Neutrophil (primary cell): Measurements from ENCODE around the gene TBC1D5.

Source experiments
- H3K27ac ChIP-seq: fragments of 200-600 bp; sonication (generic); 2 replicates; pipeline ENCODE4 v1.5.1; 2016; ENCODE audit warnings: mild to moderate bottlenecking, moderate library complexity
- H3K27me3 ChIP-seq: fragments of 200-600 bp; sonication (generic); 2 replicates; pipeline ENCODE4 v1.6.0; 2016; ENCODE audit warnings: mild to moderate bottlenecking
- H3K36me3 ChIP-seq: fragments of 200-600 bp; sonication (generic); 2 replicates; pipeline ENCODE4 v1.5.1; 2017
- H3K4me1 ChIP-seq, 2 experiments: fragments of 200-600 bp in 1 of 2; sonication (generic) in 1 of 2; 1 replicate in 1 of 2; 2 replicates in 1 of 2; pipeline versions ENCODE4 v1.5.1 to v1.6.1; 2013 to 2016; ENCODE audit warnings: low read depth in 1 of 2, low read length in 1 of 2, mild to moderate bottlenecking in 1 of 2, moderate library complexity in 1 of 2; ENCODE audit not compliant: control insufficient read depth in 1 of 2, insufficient read depth in 1 of 2
- H3K4me3 ChIP-seq, 2 experiments: fragments of 200-600 bp in 1 of 2; sonication (generic) in 1 of 2; 1 replicate in 1 of 2; 2 replicates in 1 of 2; pipeline ENCODE4 v1.5.1; 2013 to 2016; ENCODE audit warnings: low read depth in 1 of 2, low read length in 1 of 2, mild to moderate bottlenecking in 1 of 2, moderate library complexity in 1 of 2
- H3K9me3 ChIP-seq: fragments of 200-600 bp; sonication (generic); 2 replicates; pipeline ENCODE4 v1.5.1; 2016
- CTCF ChIP-seq: fragments of 200-600 bp; sonication (generic); IDR thresholded peaks from 2 replicates; pipeline ENCODE4 v1.5.1; 2016; ENCODE audit warnings: antibody characterized with exemption

The TBC1D5 gene

GRCh38 chr3:17218587-17218986 lies 523.8 kb downstream of the TBC1D5 start:
- H3K4me1 ChIP-seq, result no peaks in the 10 kb centered on the region
- TF ChIP-seq CTCF, result no peak
- no peaks in the 10 kb centered on the region for H3K36me3 ChIP-seq

GRCh38 chr3:17217588-17217987 lies 524.8 kb downstream of the TBC1D5 start:
- no peaks in the 10 kb centered on the region for H3K27me3 ChIP-seq
- no peaks in the 10 kb centered on the region for H3K4me1 ChIP-seq
- no peak for TF ChIP-seq CTCF
- no peaks in the 10 kb centered on the region for H3K9me3 ChIP-seq
- H3K36me3 ChIP-seq, result peaks cover 7% of the 10 kb centered on the region
- H3K27ac ChIP-seq, result no peak overlapping the region
- H3K4me3 ChIP-seq, result no peak overlapping the region

More at GRCh38 chr3:17218587-17218986, 523.8 kb downstream of the TBC1D5 start:
- Histone ChIP-seq H3K27me3 (no peaks in the 10 kb centered on the region), H3K27ac (no peak overlapping the region), H3K4me3 (no peak overlapping the region), H3K9me3 (no peaks in the 10 kb centered on the region)

- no peak for TF ChIP-seq CTCF
- Histone ChIP-seq H3K27ac (no peak overlapping the region), H3K36me3 (peaks cover 15% of the 10 kb centered on the region), H3K27me3 (no peaks in the 10 kb centered on the region), H3K9me3 (no peaks in the 10 kb centered on the region), H3K4me3 (no peak overlapping the region), H3K4me1 (no peaks in the 10 kb centered on the region)
Measured at GRCh38 chr3:17213102-17213501, 529.3 kb downstream of the TBC1D5 start.

GRCh38 chr3:17207979-17208378 lies 534.5 kb downstream of the TBC1D5 start:
- Histone ChIP-seq H3K36me3 (peaks cover 11% of the 10 kb centered on the region), H3K9me3 (no peaks in the 10 kb centered on the region), H3K4me3 (no peak overlapping the region), H3K27me3 (no peaks in the 10 kb centered on the region), H3K27ac (no peak overlapping the region), H3K4me1 (peaks cover 4 to 5% of the 10 kb centered on the region in 2 experiments)
- TF ChIP-seq CTCF, result no peak

GRCh38 chr3:17207019-17207418 lies 535.4 kb downstream of the TBC1D5 start:
- Histone ChIP-seq H3K4me1 (peaks cover 4 to 5% of the 10 kb centered on the region in 2 experiments), H3K4me3 (no peak overlapping the region), H3K27ac (no peak overlapping the region), H3K36me3 (peaks cover 3% of the 10 kb centered on the region), H3K9me3 (no peaks in the 10 kb centered on the region), H3K27me3 (no peaks in the 10 kb centered on the region)
- no peak for TF ChIP-seq CTCF

GRCh38 chr3:17204049-17204650 lies 538.3 kb downstream of the TBC1D5 start:
- H3K36me3 ChIP-seq, result no peaks in the 10 kb centered on the region
- TF ChIP-seq CTCF, result no peak
- H3K27me3 ChIP-seq, result no peaks in the 10 kb centered on the region
- no peak overlapping the region for H3K27ac ChIP-seq
- peaks cover 7 to 9% of the 10 kb centered on the region in 2 experiments for H3K4me1 ChIP-seq
- no peaks in the 10 kb centered on the region for H3K9me3 ChIP-seq
- H3K4me3 ChIP-seq, result no peak overlapping the region
